A549 (cell line): ENCODE data around the gene WDHD1.

ENCODE experiments used
- CBX2 ChIP-seq: fragments of 200-600 bp; sonication (generic); IDR thresholded peaks from 2 replicates; pipeline ENCODE4 v1.6.1; 2016; ENCODE audit warnings: low read depth, mild to moderate bottlenecking, borderline replicate concordance
- CTCF ChIP-seq: fragments of >200 bp; sonication (Bioruptor Twin); formaldehyde crosslinking; IDR thresholded peaks from 3 replicates; pipeline ENCODE4 v1.5.1; 2016
- EP300 ChIP-seq, 2 experiments: fragments of >200 bp; sonication (Bioruptor Twin); formaldehyde crosslinking; IDR thresholded peaks; 2 replicates in 1 of 2; 3 replicates in 1 of 2; pipeline ENCODE4 v1.6.1; 2016 to 2017
- HES2 ChIP-seq: fragments of >200 bp; sonication (Bioruptor Twin); formaldehyde crosslinking; IDR thresholded peaks from 2 replicates; pipeline ENCODE4 v1.6.1; 2016
- MYC ChIP-seq: IDR thresholded peaks from 2 replicates; pipeline ENCODE4 v1.6.1; 2012; ENCODE audit warnings: mild to moderate bottlenecking, inconsistent platforms, low read length, improper control_type of control experiment, borderline replicate concordance
- RNF2 ChIP-seq: fragments of 200-600 bp; sonication (generic); IDR thresholded peaks from 2 replicates; pipeline ENCODE4 v1.6.1; 2016; ENCODE audit warnings: low read depth, mild to moderate bottlenecking, antibody characterized with exemption, moderate library complexity, borderline replicate concordance

GRCh38 chr14:55053018-55053417, 26.1 kb upstream of the WDHD1 start:
- no peak for TF ChIP-seq CTCF
- TF ChIP-seq RNF2: no peak
- TF ChIP-seq MYC: no peak
- no peak for TF ChIP-seq CBX2
- TF ChIP-seq EP300 (IDR thresholded peaks at IDR 0.05): no peak
- TF ChIP-seq HES2: no peak
